WTC11 (cell line): ENCODE measurements around the gene VPREB3.

Source experiments
- CBFB ChIP-seq: sonication (generic); formaldehyde crosslinking; IDR thresholded peaks from 2 replicates; pipeline ENCODE4 v1.8.1; 2022; ENCODE audit warnings: mild to moderate bottlenecking, low read depth, missing genetic modification reagents
- CREM ChIP-seq: sonication (generic); formaldehyde crosslinking; IDR thresholded peaks from 2 replicates; pipeline ENCODE4 v1.8.1; 2022; ENCODE audit warnings: mild to moderate bottlenecking, missing genetic modification reagents, moderate library complexity
- JUN ChIP-seq: sonication (generic); formaldehyde crosslinking; IDR thresholded peaks from 2 replicates; pipeline ENCODE4 v1.8.0; 2023; ENCODE audit warnings: mild to moderate bottlenecking, missing genetic modification reagents
- SP1 ChIP-seq: sonication (generic); formaldehyde crosslinking; conservative IDR thresholded peaks from 2 replicates; pipeline ENCODE4 v1.8.1; 2022; ENCODE audit warnings: missing genetic modification reagents
- ZNF121 ChIP-seq: sonication (generic); formaldehyde crosslinking; IDR thresholded peaks from 2 replicates; pipeline ENCODE4 v1.8.0; 2023; ENCODE audit warnings: missing genetic modification reagents
- ZNF317 ChIP-seq: sonication (generic); formaldehyde crosslinking; IDR thresholded peaks from 2 replicates; pipeline ENCODE4 v1.8.1; 2023; ENCODE audit warnings: low read depth, mild to moderate bottlenecking, moderate library complexity, missing genetic modification reagents, borderline replicate concordance
- TF ChIP-seq, protein P1 (sequence below): fragments of 200-600 bp; IDR thresholded peaks from 2 replicates; pipeline ENCODE4 v1.8.0; 2022; ENCODE audit warnings: antibody characterized with exemption

DNA sequence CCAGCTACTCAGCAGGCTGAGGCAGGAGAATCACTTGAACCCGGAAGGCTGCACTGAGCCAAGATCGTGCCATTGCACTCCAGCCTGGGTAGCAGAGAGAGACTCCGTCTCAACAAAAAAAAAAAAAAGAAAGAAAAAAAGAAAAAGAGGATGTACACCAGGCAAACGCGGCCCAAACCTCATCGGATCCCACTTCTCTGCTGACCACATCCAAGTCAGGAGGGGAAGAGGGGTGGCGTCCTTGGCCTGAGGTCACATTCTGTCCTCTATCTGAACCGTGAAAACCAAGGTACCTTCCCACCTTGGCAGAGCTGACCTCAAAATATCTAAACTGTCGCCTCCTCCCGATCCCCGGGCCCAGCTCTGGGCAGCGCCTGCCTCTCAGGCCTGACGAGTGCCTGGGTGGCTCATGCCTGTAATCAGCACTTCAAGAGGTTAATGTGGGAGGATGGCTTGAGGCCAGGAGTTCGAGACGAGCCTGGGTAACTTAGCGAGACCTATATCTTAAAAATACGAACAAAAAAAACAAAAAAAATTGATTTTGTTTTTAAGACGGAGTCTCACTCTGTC is 38.3 kb downstream of the VPREB3 start:
- no peak for TF ChIP-seq CREM (CRISPR knock-in tag)
- no peak for TF ChIP-seq CBFB (CRISPR knock-in tag)
- no peak for TF ChIP-seq ZNF121 (CRISPR knock-in tag)
- TF ChIP-seq, protein P1, sequence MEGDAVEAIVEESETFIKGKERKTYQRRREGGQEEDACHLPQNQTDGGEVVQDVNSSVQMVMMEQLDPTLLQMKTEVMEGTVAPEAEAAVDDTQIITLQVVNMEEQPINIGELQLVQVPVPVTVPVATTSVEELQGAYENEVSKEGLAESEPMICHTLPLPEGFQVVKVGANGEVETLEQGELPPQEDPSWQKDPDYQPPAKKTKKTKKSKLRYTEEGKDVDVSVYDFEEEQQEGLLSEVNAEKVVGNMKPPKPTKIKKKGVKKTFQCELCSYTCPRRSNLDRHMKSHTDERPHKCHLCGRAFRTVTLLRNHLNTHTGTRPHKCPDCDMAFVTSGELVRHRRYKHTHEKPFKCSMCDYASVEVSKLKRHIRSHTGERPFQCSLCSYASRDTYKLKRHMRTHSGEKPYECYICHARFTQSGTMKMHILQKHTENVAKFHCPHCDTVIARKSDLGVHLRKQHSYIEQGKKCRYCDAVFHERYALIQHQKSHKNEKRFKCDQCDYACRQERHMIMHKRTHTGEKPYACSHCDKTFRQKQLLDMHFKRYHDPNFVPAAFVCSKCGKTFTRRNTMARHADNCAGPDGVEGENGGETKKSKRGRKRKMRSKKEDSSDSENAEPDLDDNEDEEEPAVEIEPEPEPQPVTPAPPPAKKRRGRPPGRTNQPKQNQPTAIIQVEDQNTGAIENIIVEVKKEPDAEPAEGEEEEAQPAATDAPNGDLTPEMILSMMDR: no peak
- TF ChIP-seq JUN: no peak
- TF ChIP-seq ZNF317 (CRISPR knock-in tag): no peak
- TF ChIP-seq SP1 (CRISPR knock-in tag): no peak
